Measurements from ENCODE around the gene DPPA4.

Gene DPPA4

DNA sequence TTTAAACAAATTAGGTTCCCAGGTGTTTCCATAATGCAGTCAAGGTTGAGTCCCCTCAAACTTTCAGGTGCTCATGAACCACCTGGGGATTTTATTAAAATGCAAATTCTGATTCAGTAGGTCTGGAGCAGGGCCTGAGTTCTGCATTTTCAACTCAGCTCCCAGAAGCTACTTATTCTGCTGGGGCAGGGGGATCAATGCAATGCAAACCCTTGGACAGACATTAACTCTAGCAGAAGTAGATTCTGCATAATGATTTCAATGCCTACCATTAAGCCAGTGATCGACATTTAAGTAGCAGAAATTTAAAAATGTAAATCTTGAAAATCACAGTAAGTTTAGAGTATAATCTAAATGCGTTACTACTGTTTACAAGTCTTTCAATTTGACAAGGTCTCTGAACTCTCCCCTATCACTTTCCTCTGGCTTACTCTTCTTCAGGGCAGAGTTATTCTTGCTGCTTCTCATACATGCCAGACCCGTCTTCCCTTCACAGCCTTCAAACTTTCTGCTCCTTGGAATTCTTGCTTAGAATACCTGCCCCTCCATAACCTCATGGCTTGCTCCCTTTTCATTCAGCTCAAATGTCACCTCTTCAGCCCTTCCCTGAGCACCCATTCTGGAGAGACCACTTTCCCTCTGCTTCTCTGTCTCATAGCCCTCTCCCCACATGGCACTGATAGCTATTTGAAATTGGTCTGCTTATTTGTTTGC is 19.3 kb upstream of the DPPA4 start:
- DNase-seq (ENCODE audit: insufficient read length), result no peak
- no peak for FAIRE-seq
- no peak for TF ChIP-seq TAF1 (IDR thresholded peaks at IDR 0.05; ENCODE audit: borderline replicate concordance, low read depth, low read length)

DNA sequence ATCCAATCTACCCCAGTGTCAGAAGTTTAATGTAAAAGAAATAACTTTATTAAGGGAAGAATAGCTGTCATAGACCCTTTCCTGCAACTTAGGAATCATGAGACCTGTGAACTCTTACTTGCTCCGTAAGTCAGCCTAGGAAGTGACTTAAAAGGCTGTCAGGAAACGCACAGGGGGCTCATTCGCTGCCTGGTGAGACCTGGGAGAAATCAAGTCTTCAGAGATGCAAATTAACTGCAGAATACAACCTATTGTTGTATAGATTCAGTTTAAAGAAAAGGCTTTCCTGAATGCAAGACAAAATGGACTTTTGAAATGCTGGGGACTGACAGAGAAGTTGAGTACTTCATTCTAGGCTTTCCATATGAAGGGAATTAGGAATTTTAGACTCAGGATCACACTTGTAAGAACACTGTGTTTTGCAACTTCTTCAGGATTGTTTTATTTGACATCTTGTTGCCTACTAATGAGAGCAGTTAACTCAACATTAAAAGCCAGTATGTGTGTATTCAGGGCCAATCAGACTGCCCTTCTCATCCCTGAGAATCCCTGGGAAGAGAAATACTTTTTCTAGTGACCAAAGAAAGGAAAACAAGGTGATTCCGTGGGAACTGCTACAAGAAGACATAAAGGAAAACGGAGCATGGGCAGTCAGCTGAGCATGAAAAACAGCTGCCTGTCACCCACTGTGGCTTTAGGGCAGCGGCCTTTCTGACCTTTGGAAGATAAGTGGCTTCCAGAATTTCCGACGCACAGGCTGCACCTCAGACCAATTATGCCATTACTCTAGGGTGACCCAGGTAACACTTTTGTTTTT is 18.5 kb upstream of the DPPA4 start:
- FAIRE-seq, result no peak
- no peak for DNase-seq (ENCODE audit: insufficient read length)
- no peak for TF ChIP-seq POLR2AphosphoS5 (IDR thresholded peaks at IDR 0.05; ENCODE audit: low read depth, low read length)
- TF ChIP-seq TAF1 (IDR thresholded peaks at IDR 0.05; ENCODE audit: borderline replicate concordance, low read depth, low read length), result no peak
- TF ChIP-seq POLR2A (IDR thresholded peaks at IDR 0.05; ENCODE audit: low read depth, low read length), result no peak

DNA sequence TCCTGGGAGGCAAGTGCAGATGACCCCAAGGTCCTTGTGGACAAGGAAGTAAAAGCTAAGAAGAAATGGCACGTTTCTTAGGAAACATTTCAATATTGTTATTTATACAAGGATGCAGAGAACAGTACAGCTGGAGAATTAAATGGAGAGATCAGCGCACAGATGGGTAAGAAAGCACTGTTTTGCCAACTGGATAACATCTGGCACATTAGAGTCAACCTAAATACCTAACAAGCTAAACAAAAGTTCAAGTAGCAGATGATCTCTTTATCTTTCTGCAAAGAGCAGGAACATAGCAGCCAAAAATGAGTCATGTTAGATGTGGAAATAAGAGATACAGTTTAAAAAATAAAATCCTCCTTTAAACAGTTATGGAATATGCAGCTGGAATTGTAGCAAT is 15.7 kb upstream of the DPPA4 start:
- FAIRE-seq (no peak), DNase-seq (ENCODE audit: insufficient read length) (no peak)
- TF ChIP-seq POLR2AphosphoS5 (IDR thresholded peaks at IDR 0.05; ENCODE audit: low read depth, low read length), result no peak
- no peak for TF ChIP-seq TAF1 (IDR thresholded peaks at IDR 0.05; ENCODE audit: borderline replicate concordance, low read depth, low read length)
- TF ChIP-seq POLR2A (IDR thresholded peaks at IDR 0.05; ENCODE audit: low read depth, low read length), result no peak

DNA sequence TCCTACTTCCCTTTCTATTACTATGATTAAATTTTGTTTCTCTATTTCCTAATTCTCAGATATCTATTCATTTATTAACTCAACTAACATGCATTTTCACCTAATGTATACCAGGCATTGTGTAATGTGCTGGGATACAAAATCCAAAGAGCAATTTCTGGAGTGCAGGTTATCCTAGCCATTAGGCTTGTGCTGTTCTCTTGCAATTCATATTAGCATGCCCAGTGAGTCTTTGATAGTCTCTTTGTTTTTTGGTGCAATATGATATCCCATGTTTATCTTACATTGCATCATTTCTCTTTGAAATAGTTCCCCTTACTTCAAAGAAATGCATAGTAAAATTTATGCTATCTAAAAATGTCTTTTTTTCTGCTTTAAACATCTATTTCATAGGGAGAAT is 13.9 kb upstream of the DPPA4 start:
- no peak for FAIRE-seq
- TF ChIP-seq POLR2A (IDR thresholded peaks at IDR 0.05; ENCODE audit: low read depth, low read length), result no peak
- no peak for TF ChIP-seq TAF1 (IDR thresholded peaks at IDR 0.05; ENCODE audit: borderline replicate concordance, low read depth, low read length)
- no peak for TF ChIP-seq POLR2AphosphoS5 (IDR thresholded peaks at IDR 0.05; ENCODE audit: low read depth, low read length)
- no peak for DNase-seq (ENCODE audit: insufficient read length)

DNA sequence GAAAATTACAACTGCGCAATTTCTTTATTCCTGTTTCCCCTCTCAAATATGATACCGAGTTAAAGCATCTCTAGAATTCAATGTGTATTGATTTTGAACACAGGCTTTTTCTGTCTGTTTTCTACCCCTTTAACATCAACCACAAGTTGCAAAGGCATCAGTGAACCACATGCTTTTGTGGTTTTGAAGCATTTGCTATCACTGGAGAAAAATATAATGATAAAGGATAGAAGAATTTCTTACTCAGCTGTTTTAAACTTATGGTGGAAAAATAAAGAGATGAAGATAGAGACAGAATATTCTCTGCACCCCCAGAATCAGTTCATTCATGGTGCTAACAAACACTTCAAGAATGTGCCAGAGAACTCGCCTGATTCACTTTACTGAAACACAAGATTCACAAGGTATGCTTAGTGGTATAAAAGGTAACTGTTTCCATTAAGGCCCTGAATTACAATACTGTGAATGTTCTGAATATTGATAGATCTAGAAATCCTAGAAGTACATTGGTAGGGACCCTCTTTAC is 9.5 kb upstream of the DPPA4 start:
- DNase-seq (ENCODE audit: insufficient read length), result no peak
- no peak for FAIRE-seq
- TF ChIP-seq POLR2AphosphoS5 (IDR thresholded peaks at IDR 0.05; ENCODE audit: low read depth, low read length) (no peak), TAF1 (IDR thresholded peaks at IDR 0.05; ENCODE audit: borderline replicate concordance, low read depth, low read length) (no peak), POLR2A (IDR thresholded peaks at IDR 0.05; ENCODE audit: low read depth, low read length) (no peak)

DNA sequence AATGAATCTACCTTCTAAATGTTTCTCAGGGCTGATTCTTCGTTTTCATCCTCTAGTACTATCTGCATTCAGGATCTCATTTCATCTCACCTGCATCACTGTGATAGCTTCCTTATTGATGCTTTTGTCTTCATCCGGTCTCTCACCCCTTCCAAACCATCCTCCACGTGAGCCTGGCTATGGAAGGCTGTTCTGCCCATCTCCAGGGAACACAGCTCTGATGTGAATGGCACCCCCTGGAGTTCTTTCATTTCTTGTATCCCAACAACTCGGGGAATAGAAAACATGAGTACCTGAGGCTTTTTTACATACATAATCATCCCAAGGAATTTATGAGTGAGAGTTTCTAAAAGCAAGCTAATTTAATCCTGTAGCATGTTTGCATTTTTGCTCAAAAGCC is 8.8 kb upstream of the DPPA4 start:
- DNase-seq (ENCODE audit: insufficient read length) (no peak), FAIRE-seq (no peak)
- TF ChIP-seq POLR2AphosphoS5 (IDR thresholded peaks at IDR 0.05; ENCODE audit: low read depth, low read length), result no peak
- TF ChIP-seq POLR2A (IDR thresholded peaks at IDR 0.05; ENCODE audit: low read depth, low read length), result no peak
- TF ChIP-seq TAF1 (IDR thresholded peaks at IDR 0.05; ENCODE audit: borderline replicate concordance, low read depth, low read length), result no peak

DNA sequence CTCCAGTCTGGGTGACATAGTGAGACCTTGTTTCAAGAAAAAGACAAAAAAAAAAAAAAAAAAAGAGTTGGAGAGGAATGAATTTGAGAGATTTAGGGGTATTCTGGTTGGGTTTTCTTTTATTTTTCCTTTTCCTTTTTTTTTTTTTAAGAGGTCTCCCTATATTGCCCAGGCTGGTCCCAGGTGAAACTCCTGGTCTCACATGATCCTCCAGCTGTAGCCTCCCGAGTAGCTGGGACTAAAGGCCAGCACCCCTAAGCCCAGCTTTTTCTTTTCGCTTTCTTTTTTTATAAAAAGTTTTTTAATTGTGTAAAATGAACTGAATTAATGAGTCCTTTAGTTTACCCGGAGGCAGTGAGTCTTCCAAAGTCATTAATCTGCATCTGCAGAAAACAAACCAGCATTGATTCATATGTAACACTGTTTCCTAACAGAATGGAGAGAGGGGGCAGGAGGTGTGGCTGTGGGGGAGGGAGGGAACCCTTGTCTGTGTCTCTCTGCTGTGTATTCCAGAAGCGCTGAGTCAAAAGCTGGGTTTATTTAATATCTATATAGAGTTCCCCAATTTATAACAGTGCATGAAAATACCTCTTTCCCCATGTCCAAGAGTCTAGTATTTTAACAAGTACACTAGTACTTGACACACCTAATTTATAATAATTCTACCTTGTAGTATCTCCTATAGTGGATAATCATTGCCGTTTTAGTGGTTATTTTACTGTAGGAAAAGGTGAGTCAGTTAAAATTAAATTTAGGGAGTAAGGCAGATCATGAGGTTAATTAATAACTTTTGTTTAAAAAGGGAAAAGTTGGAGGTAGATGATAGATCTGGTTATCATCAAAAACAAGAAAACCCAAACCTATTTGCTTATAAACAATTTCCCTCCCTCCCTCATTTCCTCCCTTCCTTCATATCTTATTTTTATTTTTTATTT is 2.6 kb upstream of the DPPA4 start:
- DNase-seq (ENCODE audit: insufficient read length) (no peak), FAIRE-seq (no peak)
- no peak for TF ChIP-seq POLR2AphosphoS5 (IDR thresholded peaks at IDR 0.05; ENCODE audit: low read depth, low read length)
- TF ChIP-seq POLR2A (IDR thresholded peaks at IDR 0.05; ENCODE audit: low read depth, low read length), result no peak
- TF ChIP-seq TAF1 (IDR thresholded peaks at IDR 0.05; ENCODE audit: borderline replicate concordance, low read depth, low read length), result no peak

DNA sequence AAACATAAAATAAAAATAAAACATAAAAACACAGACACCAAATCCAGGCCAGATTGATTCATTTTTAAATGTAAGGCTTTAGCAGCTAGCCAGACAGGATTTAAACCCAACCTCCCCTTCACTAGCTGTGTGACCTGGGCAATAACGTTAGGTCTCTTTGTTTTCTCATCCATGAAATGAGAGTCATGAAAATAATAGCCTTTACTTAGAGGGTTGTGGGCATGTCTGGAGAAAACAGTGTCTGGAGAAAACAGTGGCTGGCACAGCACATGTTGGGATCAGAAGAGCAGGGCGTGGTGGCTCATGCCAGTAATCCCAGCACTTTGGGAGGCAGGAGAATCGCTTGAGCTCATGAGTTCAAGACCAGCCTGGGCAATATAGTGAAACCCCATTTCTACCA is 1.9 kb upstream of the DPPA4 start:
- TF ChIP-seq TAF1 (IDR thresholded peaks at IDR 0.05; ENCODE audit: borderline replicate concordance, low read depth, low read length) (no peak), POLR2AphosphoS5 (IDR thresholded peaks at IDR 0.05; ENCODE audit: low read depth, low read length) (no peak), POLR2A (IDR thresholded peaks at IDR 0.05; ENCODE audit: low read depth, low read length) (no peak)

DNA sequence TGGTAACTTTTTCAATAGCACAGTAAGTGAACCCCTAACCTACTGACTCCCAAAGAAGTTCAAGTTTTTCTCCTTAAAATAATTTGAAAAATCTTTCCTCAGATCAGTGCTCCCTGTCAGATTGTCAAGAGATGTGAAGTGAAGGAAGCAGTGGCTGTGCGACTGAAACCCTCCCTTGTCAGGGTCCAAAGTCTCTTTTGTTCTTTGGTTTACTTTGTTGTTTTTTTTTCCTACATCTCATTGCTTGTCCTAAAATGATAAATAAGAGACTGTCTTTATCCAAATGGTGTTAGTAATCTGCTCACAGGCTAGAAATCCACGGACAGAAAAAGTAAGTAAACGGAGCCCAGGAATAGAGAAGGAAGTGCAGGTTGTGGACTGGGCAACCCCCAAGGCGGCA is 976 bp upstream of the DPPA4 start:
- no peak for DNase-seq (ENCODE audit: insufficient read length)
- no peak for FAIRE-seq
- no peak for TF ChIP-seq POLR2A (IDR thresholded peaks at IDR 0.05; ENCODE audit: low read depth, low read length)
- no peak for TF ChIP-seq POLR2AphosphoS5 (IDR thresholded peaks at IDR 0.05; ENCODE audit: low read depth, low read length)
- TF ChIP-seq TAF1 (IDR thresholded peaks at IDR 0.05; ENCODE audit: borderline replicate concordance, low read depth, low read length), result no peak

More for the DNA sequence above, 1.9 kb upstream of the DPPA4 start:
- FAIRE-seq, result no peak
- no peak for DNase-seq (ENCODE audit: insufficient read length)

DNA sequence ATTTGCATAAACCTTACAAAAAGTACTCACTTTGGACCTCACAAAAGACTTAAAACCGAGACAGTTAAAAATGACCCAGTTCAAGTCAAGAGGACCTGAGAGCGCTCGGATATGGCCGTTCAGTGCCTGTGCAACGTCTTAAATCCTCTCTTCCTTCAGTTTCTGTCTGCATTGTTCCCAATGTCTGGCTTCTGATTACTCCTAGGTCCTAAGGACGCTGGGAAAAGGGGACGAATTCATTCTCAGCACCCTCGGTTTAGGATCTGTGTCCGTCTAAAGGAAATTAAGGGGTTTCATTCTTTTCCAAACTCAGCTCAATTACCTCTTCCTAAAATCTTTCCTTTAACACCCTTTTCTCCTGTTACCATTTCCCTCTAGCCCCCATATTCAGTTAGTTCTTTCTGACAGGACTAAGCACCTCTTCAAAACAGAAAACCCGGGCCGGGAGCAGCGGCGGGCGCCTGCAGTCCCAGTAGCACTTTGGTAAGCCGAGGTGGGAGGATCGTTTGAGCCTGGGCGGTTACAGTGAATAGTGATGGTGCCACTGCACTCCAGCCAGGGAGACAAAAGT is 970 bp downstream of the DPPA4 start:
- no peak for TF ChIP-seq POLR2AphosphoS5 (IDR thresholded peaks at IDR 0.05; ENCODE audit: low read depth, low read length)
- no peak for TF ChIP-seq TAF1 (IDR thresholded peaks at IDR 0.05; ENCODE audit: borderline replicate concordance, low read depth, low read length)
- no peak for TF ChIP-seq POLR2A (IDR thresholded peaks at IDR 0.05; ENCODE audit: low read depth, low read length)
- DNase-seq (ENCODE audit: insufficient read length), result no peak

DNA sequence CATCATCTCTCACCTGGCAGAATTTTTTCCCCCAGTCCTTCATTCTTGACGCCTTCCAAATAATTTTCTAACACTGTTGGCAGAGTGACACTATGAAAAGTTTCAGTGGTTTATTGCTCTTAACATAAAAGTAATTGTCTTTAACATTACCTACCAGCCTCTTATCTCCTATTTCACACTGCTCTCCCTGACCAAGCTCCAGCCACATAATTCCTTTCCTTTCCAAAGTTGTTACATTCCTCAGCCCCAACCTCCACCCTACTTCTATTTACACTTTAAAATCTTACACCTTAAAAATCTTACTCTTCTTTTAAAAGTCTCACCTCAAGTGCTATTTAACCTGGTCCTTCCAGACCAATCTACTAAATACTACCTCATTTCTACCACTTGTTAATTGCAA is 2.8 kb downstream of the DPPA4 start:
- DNase-seq (ENCODE audit: insufficient read length), result no peak
- FAIRE-seq, result no peak
- TF ChIP-seq TAF1 (IDR thresholded peaks at IDR 0.05; ENCODE audit: borderline replicate concordance, low read depth, low read length), result no peak
- no peak for TF ChIP-seq POLR2A (IDR thresholded peaks at IDR 0.05; ENCODE audit: low read depth, low read length)
- no peak for TF ChIP-seq POLR2AphosphoS5 (IDR thresholded peaks at IDR 0.05; ENCODE audit: low read depth, low read length)

More for the DNA sequence above, 970 bp downstream of the DPPA4 start:
- FAIRE-seq, result no peak
